Activated CD4-positive, alpha-beta memory T cell treated with anti-CD3 and anti-CD28 coated beads for 36 hours (primary cell): ENCODE data around the gene ZMYM2. TPM values are rescaled to one million over a fixed set of nuclear protein-coding genes. Genes with fewer than 3 reads are reported as not detected.

Experiments
- CTCF ChIA-PET: fragments of 350-600 bp; sonication (Branson Sonifier 250); formaldehyde crosslinking; loops from one replicate; lab custom pipeline; 2021; ENCODE audit warnings: antibody characterized with exemption, inconsistent platforms; lab: Charles Lee
- POLR2A ChIA-PET: fragments of 350-600 bp; sonication (Branson Sonifier 250); formaldehyde crosslinking; loops from one replicate; lab custom pipeline; 2021; ENCODE audit warnings: antibody characterized with exemption; lab: Charles Lee
- DNase-seq: peaks from one replicate; pipeline ENCODE4 v3.0.0-alpha.2; 2020
- H3K27ac Mint-ChIP-seq: one replicate; pipeline ENCODE4 v1.8.0; 2021; ENCODE audit warnings: mixed read lengths
- H3K27me3 Mint-ChIP-seq: one replicate; pipeline ENCODE4 v1.8.0; 2021; ENCODE audit warnings: mixed read lengths
- H3K36me3 Mint-ChIP-seq: one replicate; pipeline ENCODE4 v1.8.0; 2021; ENCODE audit warnings: mixed read lengths
- H3K4me1 Mint-ChIP-seq: one replicate; pipeline ENCODE4 v1.8.0; 2021; ENCODE audit warnings: low read depth, mixed read lengths
- H3K4me3 Mint-ChIP-seq: one replicate; pipeline ENCODE4 v1.8.0; 2021; ENCODE audit warnings: mild to moderate bottlenecking, mixed read lengths
- H3K9me3 Mint-ChIP-seq: one replicate; pipeline ENCODE4 v1.8.0; 2021; ENCODE audit warnings: mixed read lengths
- intact Hi-C: fragments of 100-400 bp; cut with micrococcal nuclease; formaldehyde crosslinking; loops from one replicate; pipeline ENCODE4 v1.15.1; 2023
- total RNA-seq, 2 experiments: library from RNA; stranded (reverse); gene quantifications; one replicate each; pipeline ENCODE4 v1.2.3, GENCODE V29; 2021

ZMYM2 gene
- total RNA-seq, 2 experiments from 2014 or later = 47.7 to 55.8 TPM

GRCh38 chr13:20118268-20119140, 160.0 kb downstream of the ZMYM2 start:
- ChIA-PET POLR2A (interaction anchor here (1.0 to 3.8 kb wide), 3 partner anchors 9 to 41 kb away, joined by 3 to 29 read pairs (median 4); no protein-coding TSS in a partner anchor), CTCF (interaction anchor here (2.3 kb wide), 1 partner anchor 9 kb away, joined by 16 read pairs; no protein-coding TSS in a partner anchor)
- peaks cover 10% of the 10 kb centered on the region for H3K4me1 Mint-ChIP-seq
- intact Hi-C loops = no loop called here
- H3K27me3 Mint-ChIP-seq = peaks cover 2% of the 10 kb centered on the region
- H3K27ac Mint-ChIP-seq = peak overlapping the region; percentile 45
- peak; percentile 25 for DNase-seq
- H3K4me3 Mint-ChIP-seq = peak overlapping the region; percentile 80
- H3K36me3 Mint-ChIP-seq = no peaks in the 10 kb centered on the region
- no peaks in the 10 kb centered on the region for H3K9me3 Mint-ChIP-seq

GRCh38 chr13:20119960-20120359, 161.4 kb downstream of the ZMYM2 start:
- H3K27ac Mint-ChIP-seq = peak overlapping the region; percentile 57
- H3K27me3 Mint-ChIP-seq = peaks cover 6% of the 10 kb centered on the region
- peaks cover 10% of the 10 kb centered on the region for H3K4me1 Mint-ChIP-seq
- no peaks in the 10 kb centered on the region for H3K36me3 Mint-ChIP-seq
- POLR2A ChIA-PET = interaction anchor here (1.2 to 3.8 kb wide), 3 partner anchors 8 to 42 kb away, joined by 4 to 29 read pairs (median 9); partner anchors contain the start of gene GJA3
- CTCF ChIA-PET = interaction anchor here (0.8 to 2.3 kb wide), 3 partner anchors 8 to 135 kb away, joined by 3 to 16 read pairs (median 3); partner anchors contain the start of gene GJA3
- no peaks in the 10 kb centered on the region for H3K9me3 Mint-ChIP-seq
- peak overlapping the region; percentile 45 for H3K4me3 Mint-ChIP-seq
- no peak for DNase-seq
- intact Hi-C loops = loop anchor here (10.0 kb wide), 1 partner anchor 135 kb away; no protein-coding TSS in a partner anchor

- Mint-ChIP-seq H3K27me3 (peaks cover 12% of the 10 kb centered on the region), H3K36me3 (no peaks in the 10 kb centered on the region), H3K9me3 (no peaks in the 10 kb centered on the region), H3K4me3 (peak overlapping the region; percentile 45), H3K27ac (peak overlapping the region; percentile 49), H3K4me1 (peaks cover 10% of the 10 kb centered on the region)
- CTCF ChIA-PET = interaction anchor here (0.6 kb wide), 1 partner anchor 40 kb away, joined by 3 read pairs; the partner anchor contains the start of gene GJA3
- POLR2A ChIA-PET = interaction anchor here (2.7 kb wide), 1 partner anchor 40 kb away, joined by 9 read pairs; the partner anchor contains the start of gene GJA3
- no peak for DNase-seq
- intact Hi-C loops = loop anchor here (10.0 kb wide), 1 partner anchor 136 kb away; no protein-coding TSS in a partner anchor
Observed at GRCh38 chr13:20121159-20121525, 162.6 kb downstream of the ZMYM2 start.

- Mint-ChIP-seq H3K4me3 (no peak overlapping the region), H3K27ac (no peak overlapping the region)
Observed at GRCh38 chr13:20124303-20124702, 165.8 kb downstream of the ZMYM2 start.

GRCh38 chr13:20125129-20125782, 166.7 kb downstream of the ZMYM2 start:
- ChIA-PET CTCF (no interaction called here), POLR2A (no interaction called here)
- H3K27ac Mint-ChIP-seq = no peak overlapping the region
- DNase-seq = no peak
- no peaks in the 10 kb centered on the region for H3K36me3 Mint-ChIP-seq
- no peak overlapping the region for H3K4me3 Mint-ChIP-seq
- intact Hi-C loops = loop anchor here (10.0 kb wide), 1 partner anchor 140 kb away; no protein-coding TSS in a partner anchor
- H3K27me3 Mint-ChIP-seq = peaks cover 16% of the 10 kb centered on the region
- no peaks in the 10 kb centered on the region for H3K9me3 Mint-ChIP-seq
- no peaks in the 10 kb centered on the region for H3K4me1 Mint-ChIP-seq

More at GRCh38 chr13:20124303-20124702, 165.8 kb downstream of the ZMYM2 start:
- Mint-ChIP-seq H3K4me1 (peaks cover 7% of the 10 kb centered on the region), H3K27me3 (peaks cover 16% of the 10 kb centered on the region), H3K9me3 (no peaks in the 10 kb centered on the region), H3K36me3 (no peaks in the 10 kb centered on the region)
- DNase-seq = no peak
- intact Hi-C loops = loop anchor here (10.0 kb wide), 1 partner anchor 140 kb away; no protein-coding TSS in a partner anchor
- CTCF ChIA-PET = interaction anchor here (1.4 kb wide), 1 partner anchor 37 kb away, joined by 3 read pairs; the partner anchor contains the start of gene GJA3
- POLR2A ChIA-PET = no interaction called here

GRCh38 chr13:20125783-20126165, 167.2 kb downstream of the ZMYM2 start:
- Mint-ChIP-seq H3K27ac (no peak overlapping the region), H3K4me3 (no peak overlapping the region), H3K4me1 (no peaks in the 10 kb centered on the region), H3K36me3 (no peaks in the 10 kb centered on the region), H3K9me3 (no peaks in the 10 kb centered on the region), H3K27me3 (peaks cover 16% of the 10 kb centered on the region)
- intact Hi-C loops = loop anchor here (10.0 kb wide), 1 partner anchor 141 kb away; no protein-coding TSS in a partner anchor
- CTCF ChIA-PET = no interaction called here
- POLR2A ChIA-PET = no interaction called here
- no peak for DNase-seq

GRCh38 chr13:20126541-20127261, 168.2 kb downstream of the ZMYM2 start:
- ChIA-PET CTCF (interaction anchor here (0.7 to 2.5 kb wide), 5 partner anchors 8 to 70 kb away, joined by 3 to 16 read pairs (median 4); partner anchors contain the start of gene GJA3), POLR2A (interaction anchor here (2.0 kb wide), 1 partner anchor 8 kb away, joined by 29 read pairs; no protein-coding TSS in a partner anchor)
- Mint-ChIP-seq H3K4me3 (no peak overlapping the region), H3K36me3 (no peaks in the 10 kb centered on the region), H3K27me3 (peaks cover 16% of the 10 kb centered on the region), H3K9me3 (no peaks in the 10 kb centered on the region), H3K4me1 (no peaks in the 10 kb centered on the region), H3K27ac (no peak overlapping the region)
- intact Hi-C loops = loop anchor here (10.0 kb wide), 1 partner anchor 142 kb away; no protein-coding TSS in a partner anchor
- no peak for DNase-seq

- H3K27ac Mint-ChIP-seq = no peak overlapping the region
- intact Hi-C loops = loop anchor here (10.0 kb wide), 1 partner anchor 142 kb away; no protein-coding TSS in a partner anchor
- DNase-seq = peak; percentile 26
- peaks cover 16% of the 10 kb centered on the region for H3K27me3 Mint-ChIP-seq
- no peaks in the 10 kb centered on the region for H3K9me3 Mint-ChIP-seq
- ChIA-PET POLR2A (interaction anchor here (1.3 to 2.0 kb wide), 2 partner anchors 9 to 33 kb away, joined by 4 to 29 read pairs; no protein-coding TSS in a partner anchor), CTCF (interaction anchor here (1.0 to 2.5 kb wide), 8 partner anchors 8 to 70 kb away, joined by 3 to 16 read pairs (median 4); partner anchors contain the start of gene GJA3)
- peak overlapping the region; percentile 66 for H3K4me3 Mint-ChIP-seq
- no peaks in the 10 kb centered on the region for H3K4me1 Mint-ChIP-seq
- H3K36me3 Mint-ChIP-seq = no peaks in the 10 kb centered on the region
Observed at GRCh38 chr13:20127262-20127561, 168.7 kb downstream of the ZMYM2 start.

GRCh38 chr13:20127562-20128458, 169.3 kb downstream of the ZMYM2 start:
- ChIA-PET POLR2A (interaction anchor here (1.3 to 2.0 kb wide), 2 partner anchors 9 to 32 kb away, joined by 4 to 29 read pairs; no protein-coding TSS in a partner anchor), CTCF (interaction anchor here (0.7 to 2.5 kb wide), 9 partner anchors 9 to 486 kb away, joined by 3 to 16 read pairs (median 4); partner anchors contain the start of gene GJA3)
- peak; percentile 61 for DNase-seq
- no peaks in the 10 kb centered on the region for H3K4me1 Mint-ChIP-seq
- no peaks in the 10 kb centered on the region for H3K36me3 Mint-ChIP-seq
- intact Hi-C loops = loop anchor here (2.0 to 10.0 kb wide), 2 partner anchors 35 to 143 kb away; no protein-coding TSS in a partner anchor
- no peak overlapping the region for H3K27ac Mint-ChIP-seq
- no peaks in the 10 kb centered on the region for H3K9me3 Mint-ChIP-seq
- peaks cover 17% of the 10 kb centered on the region for H3K27me3 Mint-ChIP-seq
- peak overlapping the region; percentile 66 for H3K4me3 Mint-ChIP-seq

- ChIA-PET POLR2A (interaction anchor here (1.3 to 2.0 kb wide), 2 partner anchors 10 to 32 kb away, joined by 4 to 29 read pairs; no protein-coding TSS in a partner anchor), CTCF (interaction anchor here (0.7 to 2.5 kb wide), 8 partner anchors 9 to 486 kb away, joined by 3 to 16 read pairs (median 4); partner anchors contain the start of gene GJA3)
- Mint-ChIP-seq H3K4me1 (no peaks in the 10 kb centered on the region), H3K9me3 (no peaks in the 10 kb centered on the region), H3K27me3 (peaks cover 22% of the 10 kb centered on the region), H3K36me3 (no peaks in the 10 kb centered on the region), H3K4me3 (peak overlapping the region; percentile 59), H3K27ac (no peak overlapping the region)
- intact Hi-C loops = loop anchor here (2.0 to 10.0 kb wide), 2 partner anchors 34 to 144 kb away; no protein-coding TSS in a partner anchor
- DNase-seq = peak; percentile 30
Observed at GRCh38 chr13:20128459-20128931, 170.0 kb downstream of the ZMYM2 start.
